A673 (cell line): ENCODE data around the gene COMMD6.

Source experiments
- CTCF ChIP-seq: fragments of 300-800, 200-600 bp; sonication (generic); conservative IDR thresholded peaks from 2 replicates; pipeline ENCODE4 v1.5.1; 2017; ENCODE audit warnings: low read depth, mild to moderate bottlenecking, antibody characterized with exemption, low read length, moderate library complexity, mixed read lengths
- EZH2 ChIP-seq: fragments of 200-600 bp; sonication (generic); IDR thresholded peaks from 2 replicates; pipeline ENCODE4 v1.6.1; 2017; ENCODE audit warnings: borderline replicate concordance, low read depth, mild to moderate bottlenecking, mixed read lengths, antibody characterized with exemption, low read length; ENCODE audit not compliant: poor library complexity, severe bottlenecking

- TF ChIP-seq EZH2 = no peak
- no peak for TF ChIP-seq CTCF
Observed at GRCh38 chr13:75482820-75483079, 54.9 kb downstream of the COMMD6 start.
